Liver (tissue), 9 donors: Measurements from ENCODE around the gene DOK6. TPM values are rescaled to one million over a fixed set of nuclear protein-coding genes. Genes with fewer than 3 reads are reported as not detected.

Source experiments
- DNase-seq: peaks from one replicate; pipeline ENCODE4 v3.0.0-alpha.2; 2017; ENCODE audit warnings: low spot score
- H3K27ac ChIP-seq, 2 donors: one replicate each; pipeline ENCODE4 v1.7.0; 2013; ENCODE audit warnings: inconsistent platforms in 2 of 2, low read length in 2 of 2, control low read depth in 1 of 2, low read depth in 1 of 2, mild to moderate bottlenecking in 1 of 2
- H3K27me3 ChIP-seq, 4 donors: one replicate each; pipeline versions ENCODE4 v1.6.1 to v1.7.0; 2013; ENCODE audit warnings: low read length in 3 of 4, inconsistent platforms in 1 of 4, mild to moderate bottlenecking in 1 of 4, moderate library complexity in 1 of 4; ENCODE audit not compliant: control insufficient read depth in 4 of 4, insufficient read depth in 4 of 4
- H3K36me3 ChIP-seq, 4 donors: one replicate each; pipeline versions ENCODE4 v1.6.1 to v1.7.0; 2013; ENCODE audit warnings: low read length in 3 of 4, mild to moderate bottlenecking in 3 of 4, low read depth in 1 of 4, moderate library complexity in 1 of 4; ENCODE audit not compliant: control insufficient read depth in 4 of 4, insufficient read depth in 3 of 4
- H3K4me1 ChIP-seq, 4 donors: one replicate each; pipeline versions ENCODE4 v1.6.1 to v1.7.0; 2013; ENCODE audit warnings: low read length in 3 of 4, mild to moderate bottlenecking in 3 of 4, moderate library complexity in 1 of 4; ENCODE audit not compliant: control insufficient read depth in 4 of 4, insufficient read depth in 4 of 4
- H3K4me3 ChIP-seq, 3 donors: one replicate each; pipeline versions ENCODE4 v1.6.1 to v1.7.0; 2013; ENCODE audit warnings: low read length in 3 of 3, control low read depth in 1 of 3, low read depth in 1 of 3, mild to moderate bottlenecking in 1 of 3
- H3K9ac ChIP-seq, 2 donors: one replicate each; pipeline ENCODE4 v1.7.0; 2013; ENCODE audit warnings: low read length in 2 of 2, mild to moderate bottlenecking in 2 of 2, moderate library complexity in 2 of 2, control low read depth in 1 of 2, low read depth in 1 of 2
- H3K9me3 ChIP-seq, 4 donors: one replicate each; pipeline versions ENCODE4 v1.6.1 to v1.7.0; 2013; ENCODE audit warnings: low read length in 3 of 4; ENCODE audit not compliant: control insufficient read depth in 4 of 4
- EGR1 ChIP-seq, 2 donors: IDR thresholded peaks; 2 replicates each; pipeline ENCODE4 v1.6.1; 2016 to 2018; ENCODE audit warnings: antibody characterized with exemption in 2 of 2, low read depth in 2 of 2
- FOXA1 ChIP-seq: IDR thresholded peaks from 2 replicates; pipeline ENCODE4 v1.6.1; 2016; ENCODE audit warnings: antibody characterized with exemption
- FOXA2 ChIP-seq: IDR thresholded peaks from 2 replicates; pipeline ENCODE4 v1.6.1; 2016; ENCODE audit warnings: antibody characterized with exemption
- GABPA ChIP-seq, 2 donors: IDR thresholded peaks in 1 of 2; conservative IDR thresholded peaks in 1 of 2; 2 replicates each; pipeline ENCODE4 v1.6.1; 2016; ENCODE audit warnings: antibody characterized with exemption in 2 of 2, mild to moderate bottlenecking in 1 of 2, moderate library complexity in 1 of 2
- HNF4A ChIP-seq, 2 donors: conservative IDR thresholded peaks; 2 replicates each; pipeline ENCODE4 v1.6.1; 2016; ENCODE audit warnings: antibody characterized with exemption in 2 of 2, mild to moderate bottlenecking in 2 of 2
- HNF4G ChIP-seq: IDR thresholded peaks from 2 replicates; pipeline ENCODE4 v1.6.1; 2016; ENCODE audit warnings: antibody characterized with exemption
- JUND ChIP-seq, 2 donors: IDR thresholded peaks; 2 replicates each; pipeline ENCODE4 v1.6.1; 2016; ENCODE audit warnings: antibody characterized with exemption in 2 of 2
- NR2F2 ChIP-seq: IDR thresholded peaks from 2 replicates; pipeline ENCODE4 v1.6.1; 2016; ENCODE audit warnings: antibody characterized with exemption
- RAD21 ChIP-seq, 2 donors: IDR thresholded peaks; 2 replicates each; pipeline ENCODE4 v1.6.1; 2016; ENCODE audit warnings: antibody characterized with exemption in 2 of 2, mild to moderate bottlenecking in 2 of 2
- RXRA ChIP-seq, 2 donors: IDR thresholded peaks; 2 replicates each; pipeline ENCODE4 v1.6.1; 2017 to 2018; ENCODE audit warnings: antibody characterized with exemption in 2 of 2, mild to moderate bottlenecking in 1 of 2
- SP1 ChIP-seq: IDR thresholded peaks from 2 replicates; pipeline ENCODE4 v1.6.1; 2018; ENCODE audit warnings: antibody characterized with exemption, mild to moderate bottlenecking
- TAF1 ChIP-seq: conservative IDR thresholded peaks from 2 replicates; pipeline ENCODE4 v1.6.1; 2016; ENCODE audit warnings: antibody characterized with exemption, mild to moderate bottlenecking
- YY1 ChIP-seq: IDR thresholded peaks from 2 replicates; pipeline ENCODE4 v1.6.1; 2016; ENCODE audit warnings: antibody characterized with exemption, mild to moderate bottlenecking
- WGBS: extraction: QIAGEN DNeasy Blood & Tissue Kit; methylation state at CpG from one replicate; pipeline ENCODE4 v1.1.7; 2013; 5-methylcytosine and 5-hydroxymethylcytosine counted together
- polyA plus RNA-seq, 2 donors: library from polyadenylated mRNA; stranded (reverse) in 1 of 2; unstranded in 1 of 2; fragments of 200-250 nt in 1 of 2; fragments of >200 nt in 1 of 2; fragmentation: Nextera tagmentation in 1 of 2; extraction: Ambion mirVana in 1 of 2; gene quantifications; one replicate each; pipeline versions ENCODE4 v1.2.1 to v1.2.3, GENCODE V29; 2013 to 2015
- total RNA-seq, 2 donors: library from RNA; depleted of rRNA; stranded (reverse); fragments of >200 nt; gene quantifications; one replicate each; pipeline ENCODE4 v1.2.3, GENCODE V29; 2014
- TF ChIP-seq, protein P1 (sequence below): IDR thresholded peaks from 2 replicates; pipeline ENCODE4 v1.6.1; 2016; ENCODE audit warnings: antibody characterized with exemption, mild to moderate bottlenecking
- TF ChIP-seq, protein P2 (sequence below): IDR thresholded peaks from 2 replicates; pipeline ENCODE4 v1.6.1; 2016; ENCODE audit warnings: antibody characterized with exemption
- TF ChIP-seq, protein P3 (sequence below): fragments of 150-350 bp; IDR thresholded peaks from 2 replicates; pipeline ENCODE4 v1.5.1; 2017; ENCODE audit warnings: improper control_type of control experiment, low read depth, low read length; ENCODE audit not compliant: missing input control
- TF ChIP-seq, protein P4 (sequence below): IDR thresholded peaks from 2 replicates; pipeline ENCODE4 v1.6.1; 2016; ENCODE audit warnings: antibody characterized with exemption
- TF ChIP-seq, protein P5 (sequence below): IDR thresholded peaks from 2 replicates; pipeline ENCODE4 v1.6.1; 2016; ENCODE audit warnings: antibody characterized with exemption
- donor health status: healthy.
- donor health status: healthy.
- donor health status: healthy.
- donor health status: healthy.
- donor health status: healthy.

The DOK6 gene
- total and polyA plus RNA-seq, 4 donors = 0.08 to 1.1 (median 0.67) TPM

DNA sequence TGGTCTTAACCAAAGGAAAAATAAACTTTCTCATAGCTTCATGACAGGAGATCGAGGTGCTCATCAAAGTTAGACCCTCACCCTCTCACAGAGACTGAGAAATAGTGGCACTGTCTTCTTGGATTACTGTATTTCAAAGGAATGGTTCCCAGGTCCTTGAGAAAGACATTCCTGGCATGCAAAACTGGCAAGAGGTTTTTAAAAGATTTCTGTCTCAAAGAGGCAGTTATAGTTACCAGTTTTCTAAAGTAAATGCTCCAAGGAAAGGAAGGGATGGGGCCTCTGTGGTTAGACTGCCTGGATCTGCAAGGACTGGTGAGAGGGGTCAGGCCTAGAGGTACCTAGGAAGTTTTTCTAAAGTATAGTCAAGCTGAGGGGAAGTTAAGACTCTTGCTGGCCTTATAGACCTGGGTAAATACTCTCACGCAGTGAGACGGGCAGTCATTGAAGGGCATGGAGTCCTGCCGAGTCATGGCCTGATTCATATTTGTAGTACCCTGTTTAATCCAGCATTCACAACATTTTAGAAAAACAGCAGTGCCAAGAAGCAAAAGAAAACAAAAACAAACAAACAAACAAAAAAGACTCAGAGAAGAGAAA, 226.1 kb downstream of the DOK6 start:
- Histone ChIP-seq H3K27me3 (no peaks in the 10 kb centered on the region), H3K9ac (no peak overlapping the region), H3K4me3 (no peak overlapping the region), H3K36me3 (no peaks in the 10 kb centered on the region), H3K4me1 (no peaks in the 10 kb centered on the region), H3K9me3 (no peaks in the 10 kb centered on the region), H3K27ac (no peak overlapping the region)
- DNase-seq = no peak
- WGBS = 82% methylated on average over 4 of the region's 4 CpGs
- no peak for TF ChIP-seq YY1
- TF ChIP-seq EGR1 (IDR thresholded peaks at IDR 0.05; ENCODE audit: low read depth in 2 of 2) = no peak

DNA sequence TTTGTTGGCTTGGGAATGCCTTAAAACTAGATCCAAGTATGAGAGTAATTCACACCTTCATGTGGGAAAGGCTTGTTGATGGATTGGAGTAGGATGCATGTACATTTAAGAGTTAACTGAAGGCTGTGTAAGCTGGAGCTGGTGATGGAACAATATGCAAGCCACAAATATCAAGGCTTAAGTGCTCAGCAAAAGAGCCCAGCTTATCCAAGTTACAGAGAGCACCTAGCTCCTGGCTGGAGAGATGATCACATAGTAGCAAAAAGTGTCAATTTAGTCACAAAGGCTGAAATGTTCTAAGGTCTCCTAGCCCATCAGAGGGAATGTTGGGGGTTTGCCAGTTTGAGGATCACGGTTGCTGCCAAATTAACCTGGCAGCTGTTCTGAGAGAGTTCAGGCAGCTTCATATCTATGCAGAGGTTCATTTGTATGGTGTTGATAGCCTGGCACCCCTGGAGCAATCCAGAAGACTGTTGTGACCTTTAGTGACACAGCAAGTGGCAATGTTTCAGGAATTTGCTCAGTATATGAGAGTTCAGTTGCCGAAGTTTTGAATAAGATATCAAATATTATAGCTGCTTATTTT, 228.2 kb downstream of the DOK6 start:
- H3K4me1 ChIP-seq = no peaks in the 10 kb centered on the region
- H3K27ac ChIP-seq = no peak overlapping the region
- WGBS = 72% methylated on average over 2 of the region's 2 CpGs
- no peaks in the 10 kb centered on the region for H3K36me3 ChIP-seq
- H3K9ac ChIP-seq = no peak overlapping the region
- no peak overlapping the region for H3K4me3 ChIP-seq
- TF ChIP-seq RXRA (IDR thresholded peaks at IDR 0.05) (no peak), NR2F2 (no peak), GABPA (IDR thresholded peaks at IDR 0.05 in 1 of 2, conservative IDR thresholded peaks at IDR 0.05 in 1 of 2) (no peak), FOXA2 (no peak), JUND (IDR thresholded peaks at IDR 0.05) (no peak), EGR1 (IDR thresholded peaks at IDR 0.05; ENCODE audit: low read depth in 2 of 2) (no peak), HNF4G (no peak), TAF1 (no peak), RAD21 (IDR thresholded peaks at IDR 0.05) (no peak), FOXA1 (no peak)
- TF ChIP-seq, protein P1, sequence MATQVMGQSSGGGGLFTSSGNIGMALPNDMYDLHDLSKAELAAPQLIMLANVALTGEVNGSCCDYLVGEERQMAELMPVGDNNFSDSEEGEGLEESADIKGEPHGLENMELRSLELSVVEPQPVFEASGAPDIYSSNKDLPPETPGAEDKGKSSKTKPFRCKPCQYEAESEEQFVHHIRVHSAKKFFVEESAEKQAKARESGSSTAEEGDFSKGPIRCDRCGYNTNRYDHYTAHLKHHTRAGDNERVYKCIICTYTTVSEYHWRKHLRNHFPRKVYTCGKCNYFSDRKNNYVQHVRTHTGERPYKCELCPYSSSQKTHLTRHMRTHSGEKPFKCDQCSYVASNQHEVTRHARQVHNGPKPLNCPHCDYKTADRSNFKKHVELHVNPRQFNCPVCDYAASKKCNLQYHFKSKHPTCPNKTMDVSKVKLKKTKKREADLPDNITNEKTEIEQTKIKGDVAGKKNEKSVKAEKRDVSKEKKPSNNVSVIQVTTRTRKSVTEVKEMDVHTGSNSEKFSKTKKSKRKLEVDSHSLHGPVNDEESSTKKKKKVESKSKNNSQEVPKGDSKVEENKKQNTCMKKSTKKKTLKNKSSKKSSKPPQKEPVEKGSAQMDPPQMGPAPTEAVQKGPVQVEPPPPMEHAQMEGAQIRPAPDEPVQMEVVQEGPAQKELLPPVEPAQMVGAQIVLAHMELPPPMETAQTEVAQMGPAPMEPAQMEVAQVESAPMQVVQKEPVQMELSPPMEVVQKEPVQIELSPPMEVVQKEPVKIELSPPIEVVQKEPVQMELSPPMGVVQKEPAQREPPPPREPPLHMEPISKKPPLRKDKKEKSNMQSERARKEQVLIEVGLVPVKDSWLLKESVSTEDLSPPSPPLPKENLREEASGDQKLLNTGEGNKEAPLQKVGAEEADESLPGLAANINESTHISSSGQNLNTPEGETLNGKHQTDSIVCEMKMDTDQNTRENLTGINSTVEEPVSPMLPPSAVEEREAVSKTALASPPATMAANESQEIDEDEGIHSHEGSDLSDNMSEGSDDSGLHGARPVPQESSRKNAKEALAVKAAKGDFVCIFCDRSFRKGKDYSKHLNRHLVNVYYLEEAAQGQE = no peak
- TF ChIP-seq, protein P2, sequence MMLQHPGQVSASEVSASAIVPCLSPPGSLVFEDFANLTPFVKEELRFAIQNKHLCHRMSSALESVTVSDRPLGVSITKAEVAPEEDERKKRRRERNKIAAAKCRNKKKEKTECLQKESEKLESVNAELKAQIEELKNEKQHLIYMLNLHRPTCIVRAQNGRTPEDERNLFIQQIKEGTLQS = no peak
- H3K9me3 ChIP-seq = no peaks in the 10 kb centered on the region
- H3K27me3 ChIP-seq = no peaks in the 10 kb centered on the region
- DNase-seq = no peak

DNA sequence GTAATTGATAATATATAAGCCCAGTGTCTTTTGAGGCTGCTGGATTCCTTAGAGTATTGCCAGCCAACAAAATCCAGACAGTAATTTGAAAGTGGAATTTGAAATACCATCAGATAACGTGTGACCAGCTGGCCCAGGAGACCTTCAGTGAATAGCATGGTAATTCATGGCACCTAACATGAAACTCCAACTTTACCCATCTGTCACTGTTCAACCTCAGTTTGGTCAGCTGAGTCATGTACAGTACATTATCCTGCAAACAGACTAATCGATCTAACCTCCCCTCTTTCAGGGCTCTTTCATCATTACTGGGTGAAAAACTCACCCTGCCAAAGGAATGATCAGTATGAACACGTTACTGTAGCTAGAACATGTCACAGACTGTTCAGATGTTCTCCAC, 230.6 kb downstream of the DOK6 start:
- 54% methylated on average over 3 of the region's 3 CpGs for WGBS
- Histone ChIP-seq H3K36me3 (no peaks in the 10 kb centered on the region), H3K27ac (no peak overlapping the region), H3K4me1 (no peaks in the 10 kb centered on the region), H3K9me3 (no peaks in the 10 kb centered on the region), H3K27me3 (no peaks in the 10 kb centered on the region), H3K4me3 (no peak overlapping the region), H3K9ac (no peak overlapping the region)
- DNase-seq = no peak
- TF ChIP-seq JUND (IDR thresholded peaks at IDR 0.05) = no peak
- no peak for TF ChIP-seq TAF1
- TF ChIP-seq, protein P3, sequence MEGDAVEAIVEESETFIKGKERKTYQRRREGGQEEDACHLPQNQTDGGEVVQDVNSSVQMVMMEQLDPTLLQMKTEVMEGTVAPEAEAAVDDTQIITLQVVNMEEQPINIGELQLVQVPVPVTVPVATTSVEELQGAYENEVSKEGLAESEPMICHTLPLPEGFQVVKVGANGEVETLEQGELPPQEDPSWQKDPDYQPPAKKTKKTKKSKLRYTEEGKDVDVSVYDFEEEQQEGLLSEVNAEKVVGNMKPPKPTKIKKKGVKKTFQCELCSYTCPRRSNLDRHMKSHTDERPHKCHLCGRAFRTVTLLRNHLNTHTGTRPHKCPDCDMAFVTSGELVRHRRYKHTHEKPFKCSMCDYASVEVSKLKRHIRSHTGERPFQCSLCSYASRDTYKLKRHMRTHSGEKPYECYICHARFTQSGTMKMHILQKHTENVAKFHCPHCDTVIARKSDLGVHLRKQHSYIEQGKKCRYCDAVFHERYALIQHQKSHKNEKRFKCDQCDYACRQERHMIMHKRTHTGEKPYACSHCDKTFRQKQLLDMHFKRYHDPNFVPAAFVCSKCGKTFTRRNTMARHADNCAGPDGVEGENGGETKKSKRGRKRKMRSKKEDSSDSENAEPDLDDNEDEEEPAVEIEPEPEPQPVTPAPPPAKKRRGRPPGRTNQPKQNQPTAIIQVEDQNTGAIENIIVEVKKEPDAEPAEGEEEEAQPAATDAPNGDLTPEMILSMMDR = no peak
- no peak for TF ChIP-seq RAD21 (IDR thresholded peaks at IDR 0.05)
- TF ChIP-seq EGR1 (IDR thresholded peaks at IDR 0.05; ENCODE audit: low read depth in 2 of 2) = no peak
- TF ChIP-seq HNF4G = no peak
- TF ChIP-seq, protein P4, sequence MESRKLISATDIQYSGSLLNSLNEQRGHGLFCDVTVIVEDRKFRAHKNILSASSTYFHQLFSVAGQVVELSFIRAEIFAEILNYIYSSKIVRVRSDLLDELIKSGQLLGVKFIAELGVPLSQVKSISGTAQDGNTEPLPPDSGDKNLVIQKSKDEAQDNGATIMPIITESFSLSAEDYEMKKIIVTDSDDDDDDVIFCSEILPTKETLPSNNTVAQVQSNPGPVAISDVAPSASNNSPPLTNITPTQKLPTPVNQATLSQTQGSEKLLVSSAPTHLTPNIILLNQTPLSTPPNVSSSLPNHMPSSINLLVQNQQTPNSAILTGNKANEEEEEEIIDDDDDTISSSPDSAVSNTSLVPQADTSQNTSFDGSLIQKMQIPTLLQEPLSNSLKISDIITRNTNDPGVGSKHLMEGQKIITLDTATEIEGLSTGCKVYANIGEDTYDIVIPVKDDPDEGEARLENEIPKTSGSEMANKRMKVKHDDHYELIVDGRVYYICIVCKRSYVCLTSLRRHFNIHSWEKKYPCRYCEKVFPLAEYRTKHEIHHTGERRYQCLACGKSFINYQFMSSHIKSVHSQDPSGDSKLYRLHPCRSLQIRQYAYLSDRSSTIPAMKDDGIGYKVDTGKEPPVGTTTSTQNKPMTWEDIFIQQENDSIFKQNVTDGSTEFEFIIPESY = no peak
- TF ChIP-seq, protein P2 = no peak
- TF ChIP-seq, protein P5, sequence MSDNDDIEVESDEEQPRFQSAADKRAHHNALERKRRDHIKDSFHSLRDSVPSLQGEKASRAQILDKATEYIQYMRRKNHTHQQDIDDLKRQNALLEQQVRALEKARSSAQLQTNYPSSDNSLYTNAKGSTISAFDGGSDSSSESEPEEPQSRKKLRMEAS = no peak
- TF ChIP-seq FOXA1 = no peak
- no peak for TF ChIP-seq FOXA2
- TF ChIP-seq YY1 = no peak
- no peak for TF ChIP-seq SP1
- no peak for TF ChIP-seq HNF4A (conservative IDR thresholded peaks at IDR 0.05)
- no peak for TF ChIP-seq NR2F2
- TF ChIP-seq RXRA (IDR thresholded peaks at IDR 0.05) = no peak
- no peak for TF ChIP-seq GABPA (IDR thresholded peaks at IDR 0.05 in 1 of 2, conservative IDR thresholded peaks at IDR 0.05 in 1 of 2)
